NCI-H2107 treated with DMSO at 0.1 percent for 48 hours (cell line): ENCODE data around the gene NDUFA5.
A peak's percentile ranks its signal among the peaks of the same experiment; 100 is the strongest.
"Not testable (repeated sequence)": the region's sequence is repeated elsewhere in the genome, so short reads cannot be mapped to it uniquely, and the experiment has no call there.

Source experiments
- DNase-seq: peaks from one replicate; lab custom pipeline; 2025; ENCODE audit not compliant: unreplicated experiment; lab: John Stamatoyannopoulos, UW

NDUFA5 gene

DNA sequence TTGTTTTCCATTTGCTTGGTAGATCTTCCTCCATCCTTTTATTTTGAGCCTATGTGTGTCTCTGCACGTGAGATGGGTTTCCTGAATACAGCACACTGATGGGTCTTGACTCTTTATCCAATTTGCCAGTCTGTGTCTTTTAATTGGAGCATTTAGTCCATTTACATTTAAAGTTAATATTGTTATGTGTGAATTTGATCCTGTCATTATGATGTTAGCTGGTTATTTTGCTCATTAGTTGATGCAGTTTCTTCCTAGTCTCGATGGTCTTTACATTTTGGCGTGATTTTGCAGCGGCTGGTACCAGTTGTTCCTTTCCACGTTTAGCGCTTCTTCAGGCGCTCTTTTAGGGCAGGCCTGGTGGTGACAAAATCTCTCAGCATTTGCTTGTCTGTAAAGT lies 31.1 kb downstream of the NDUFA5 start:
- not testable (repeated sequence) for DNase-seq

DNA sequence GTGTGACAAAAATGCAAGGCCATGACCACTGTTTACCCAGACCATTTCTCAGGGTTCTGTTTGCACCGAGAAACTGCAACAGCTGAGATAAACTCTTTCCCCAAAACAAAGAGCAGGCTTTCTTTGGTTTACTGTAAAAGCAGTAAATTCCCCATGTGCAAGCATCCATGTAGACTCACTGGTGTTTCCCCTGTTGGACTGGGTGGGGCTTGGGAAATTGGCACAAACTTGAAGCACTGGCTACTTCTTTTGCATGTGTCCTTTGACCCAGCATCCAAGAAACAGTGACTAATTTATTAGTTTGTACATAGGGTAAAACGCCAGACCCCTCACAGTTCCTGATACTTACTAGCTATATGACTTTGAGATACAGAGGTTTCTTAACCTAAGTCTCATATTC lies 35.6 kb downstream of the NDUFA5 start:
- no peak for DNase-seq

DNA sequence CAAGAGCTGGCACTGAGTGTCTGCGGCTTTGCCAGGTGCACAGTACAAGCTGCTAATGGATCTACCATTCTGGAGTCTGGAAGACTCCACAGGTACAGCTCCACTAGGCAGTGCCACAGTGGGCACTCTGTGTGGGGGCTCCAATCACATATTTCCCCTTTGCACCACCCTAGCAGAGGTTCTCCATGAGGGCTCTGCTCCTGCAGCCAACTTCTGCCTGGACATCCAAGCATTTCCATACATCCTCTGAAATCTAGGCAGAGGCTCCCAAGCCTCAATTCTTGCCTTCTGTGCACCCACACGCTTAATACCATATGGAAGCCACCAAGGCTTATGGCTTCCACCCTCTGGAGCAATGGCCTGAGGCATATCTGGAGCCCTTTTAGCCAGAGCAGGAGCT lies 52.4 kb downstream of the NDUFA5 start:
- DNase-seq = no peak

DNA sequence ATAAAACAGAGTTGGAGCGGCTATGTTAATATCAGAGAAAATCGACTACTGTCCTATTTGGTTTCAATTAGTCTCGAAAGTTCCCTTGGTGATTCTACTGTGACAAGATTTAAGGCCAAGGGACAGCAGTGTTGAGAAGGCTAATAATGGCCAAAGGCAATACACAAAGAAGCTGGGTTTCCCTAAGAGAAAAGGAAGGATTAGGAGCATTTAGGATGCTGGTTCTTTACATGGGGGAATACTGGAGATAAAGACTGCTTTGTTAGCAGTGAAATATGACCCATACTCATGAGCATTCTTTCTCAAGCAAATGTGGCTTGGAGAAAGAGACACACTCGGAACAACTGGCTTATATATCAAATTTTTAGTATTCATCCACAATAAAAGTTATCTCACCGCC lies 55.4 kb downstream of the NDUFA5 start:
- no peak for DNase-seq

DNA sequence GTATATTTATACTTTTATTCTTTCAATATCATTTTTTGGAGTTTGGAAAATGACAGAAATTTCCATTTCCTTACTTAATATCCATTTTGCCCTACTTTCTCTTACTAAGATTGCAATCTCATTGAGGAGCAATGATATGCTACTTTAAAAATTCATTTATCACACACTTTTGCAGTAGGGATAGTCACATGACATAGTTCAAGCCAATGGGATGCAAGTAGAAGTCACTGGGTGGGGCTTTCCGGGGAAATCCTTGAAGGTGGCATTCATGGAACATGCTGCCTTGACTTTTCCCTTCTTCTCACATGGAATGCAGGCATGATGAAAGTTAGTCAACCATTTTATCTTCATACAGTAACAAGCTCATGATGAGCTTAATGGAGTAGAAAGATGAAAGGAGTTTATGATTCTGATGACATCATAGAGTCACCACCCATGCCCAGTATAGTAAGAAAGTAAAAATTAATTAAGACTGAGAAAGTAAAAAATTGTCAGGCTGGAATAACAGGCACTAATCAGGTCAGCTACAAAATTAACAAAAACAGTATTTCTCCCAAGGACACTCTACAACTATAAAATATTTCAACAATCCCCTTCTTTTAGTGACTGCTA lies 56.6 kb downstream of the NDUFA5 start:
- DNase-seq = no peak

DNA sequence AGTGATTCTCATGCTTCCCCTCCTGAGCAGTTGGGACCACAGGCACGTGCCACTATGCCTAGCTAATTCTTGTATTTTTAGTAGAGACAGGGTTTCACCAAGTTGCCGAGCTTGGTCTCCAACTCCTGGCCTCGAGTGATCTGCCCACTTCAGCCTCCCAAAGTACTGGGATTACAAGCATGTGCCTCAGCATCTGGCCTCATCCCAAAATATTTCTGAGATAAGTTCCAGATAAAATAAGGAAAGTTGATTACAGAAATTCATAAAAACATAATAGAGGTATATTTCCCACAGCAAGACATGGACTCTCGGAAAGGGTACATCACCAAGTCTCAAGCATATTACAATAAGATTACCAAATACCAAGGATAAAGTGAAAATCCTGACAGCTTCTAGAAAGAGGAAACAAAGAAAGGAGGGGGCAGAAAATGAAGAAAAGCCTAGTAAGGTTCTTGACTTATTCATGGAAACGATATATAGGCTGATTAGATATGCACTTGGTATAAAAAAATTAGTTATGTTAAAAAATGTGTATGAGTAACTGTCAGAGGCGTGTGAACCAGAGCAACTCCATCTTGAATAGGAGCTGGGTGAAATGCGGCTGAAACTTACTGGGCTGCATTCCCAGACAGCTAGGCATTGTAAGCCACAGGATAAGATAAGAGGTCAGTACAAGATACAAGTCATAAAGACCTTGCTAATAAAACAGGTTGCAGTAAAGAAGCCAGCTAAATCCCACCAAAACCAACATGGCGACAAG lies 58.2 kb downstream of the NDUFA5 start:
- DNase-seq = no peak

DNA sequence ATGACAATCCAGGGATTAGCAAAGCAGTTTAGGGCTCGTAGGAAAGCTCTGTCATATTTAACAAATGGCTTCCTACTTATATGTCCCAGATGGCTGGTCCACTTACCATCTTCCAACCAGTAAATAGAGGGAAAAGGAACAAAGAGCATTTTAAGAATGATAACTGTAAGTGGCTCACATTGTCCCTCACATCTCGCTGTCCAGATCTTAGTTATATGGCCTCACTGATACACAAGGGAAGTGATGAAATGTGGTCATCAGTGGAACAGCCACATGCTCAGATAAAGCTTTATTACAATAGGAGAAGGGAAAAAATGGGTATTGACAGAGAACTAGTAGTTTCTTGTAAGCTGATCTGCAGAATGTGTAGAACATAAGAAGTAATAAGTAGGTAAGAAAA lies 59.0 kb downstream of the NDUFA5 start:
- no peak for DNase-seq

DNA sequence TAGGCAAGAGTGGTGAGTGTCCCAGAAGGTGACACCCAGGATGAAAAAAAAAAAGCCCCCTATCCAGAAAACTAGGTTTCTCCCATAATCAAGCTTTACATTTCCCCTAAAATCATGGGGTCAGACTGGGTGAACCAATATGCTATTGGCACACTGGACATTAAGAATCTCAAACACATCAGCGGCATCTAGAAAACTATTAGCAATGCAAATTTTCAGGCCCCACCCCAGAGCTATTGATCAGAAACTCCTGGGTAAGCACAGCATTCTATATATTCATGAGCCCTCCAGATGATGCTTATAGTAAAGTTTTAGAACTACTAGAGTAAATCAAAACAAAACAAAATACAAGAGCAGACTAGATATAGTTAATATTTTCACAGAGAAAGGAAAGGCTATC lies 59.6 kb downstream of the NDUFA5 start:
- DNase-seq = no peak

DNA sequence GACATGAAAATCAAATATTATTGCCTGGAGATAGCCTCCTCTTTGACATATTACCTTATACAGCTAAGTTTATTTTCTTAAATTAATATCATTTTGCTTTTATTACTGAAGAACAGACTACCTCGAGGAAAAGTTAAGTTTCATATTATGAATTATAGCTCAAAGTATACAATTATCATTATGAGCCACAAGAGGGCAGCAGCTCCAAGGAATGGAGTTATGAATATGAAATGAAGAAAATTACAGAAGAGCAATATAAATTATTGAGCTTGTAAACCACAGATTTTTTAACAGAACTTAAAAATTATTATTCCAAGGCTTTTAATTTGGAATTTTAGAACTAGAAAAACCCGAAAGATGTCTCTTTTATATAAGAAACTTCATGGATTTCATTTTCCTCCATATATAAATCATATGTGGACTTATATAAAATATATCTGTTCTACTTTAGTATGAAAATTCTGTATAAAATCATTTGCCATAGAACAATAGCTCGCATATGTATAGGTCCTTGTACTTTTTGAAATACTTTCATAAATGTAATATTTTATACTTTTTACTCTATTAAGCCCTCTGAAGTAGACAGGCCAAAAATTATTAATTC lies 63.3 kb downstream of the NDUFA5 start:
- DNase-seq = peak; percentile 28

DNA sequence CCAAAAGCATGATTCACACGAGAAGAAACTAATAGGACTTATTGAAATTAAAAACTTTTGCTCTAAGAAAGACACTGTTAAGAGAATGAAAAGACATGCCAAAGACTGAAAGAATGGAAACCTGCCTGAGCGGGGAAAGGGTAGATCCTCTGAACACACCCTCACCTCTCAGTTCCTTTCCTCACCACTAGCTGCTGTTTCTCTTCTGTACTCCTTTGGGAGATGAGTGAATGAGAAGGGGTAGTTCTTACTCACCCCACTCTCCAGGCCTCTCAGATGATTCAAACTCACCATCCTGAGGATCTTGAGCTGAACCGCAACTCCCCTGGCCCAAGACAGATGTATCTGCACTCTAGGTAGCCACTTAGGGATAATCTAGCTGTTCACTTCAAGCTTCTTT lies 65.1 kb downstream of the NDUFA5 start:
- no peak for DNase-seq
